HL-60 (cell line): ENCODE measurements around the gene VTCN1.

Source experiments
- CTCF ChIP-seq: IDR thresholded peaks from one replicate; pipeline ENCODE4 v1.5.1; 2011; ENCODE audit warnings: low read length, control low read depth, inconsistent platforms; ENCODE audit not compliant: insufficient read depth
- POLR2AphosphoS5 ChIP-seq: IDR thresholded peaks from 2 replicates; pipeline ENCODE4 v1.6.1; 2012; ENCODE audit warnings: low read depth
- REST ChIP-seq: IDR thresholded peaks from 2 replicates; pipeline ENCODE4 v1.6.1; 2012; ENCODE audit warnings: low read depth; ENCODE audit not compliant: insufficient replicate concordance

DNA sequence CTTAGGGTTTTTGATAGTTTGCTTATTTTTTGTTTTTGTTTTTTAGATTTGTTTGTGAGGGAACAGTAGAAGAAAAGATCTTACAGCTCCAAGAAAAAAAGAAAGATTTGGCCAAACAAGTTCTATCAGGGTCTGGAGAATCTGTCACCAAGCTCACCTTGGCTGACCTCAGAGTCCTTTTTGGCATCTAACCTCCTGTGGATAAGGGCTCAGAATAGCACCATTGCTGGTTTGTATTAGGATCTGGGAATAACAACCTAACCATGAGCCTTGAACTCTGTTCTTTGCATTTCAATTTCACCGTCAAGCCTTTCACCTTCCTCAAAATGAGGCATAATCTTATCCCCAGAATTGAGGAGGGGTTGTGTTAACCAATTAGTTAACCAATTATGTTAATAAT, 109.4 kb downstream of the VTCN1 start:
- TF ChIP-seq CTCF: no peak
- TF ChIP-seq POLR2AphosphoS5: no peak
- TF ChIP-seq REST: no peak
